Hematopoietic multipotent progenitor cell treated with erythropoietin and hydrocortisone succinate and interleukin-3 and kit ligand, for 4 days (in vitro differentiated cells): Measurements from ENCODE around the gene PIK3CG.
A peak's percentile ranks its signal among the peaks of the same experiment; 100 is the strongest.
"Not testable (repeated sequence)": the region's sequence is repeated elsewhere in the genome, so short reads cannot be mapped to it uniquely, and the experiment has no call there.

ENCODE experiments used
- DNase-seq: peaks from one replicate; pipeline ENCODE4 v3.0.0-alpha.2; 2015

Gene PIK3CG

GRCh38 chr7:106944035-106944665, 79.1 kb downstream of the PIK3CG start:
- no peak for DNase-seq

DNA sequence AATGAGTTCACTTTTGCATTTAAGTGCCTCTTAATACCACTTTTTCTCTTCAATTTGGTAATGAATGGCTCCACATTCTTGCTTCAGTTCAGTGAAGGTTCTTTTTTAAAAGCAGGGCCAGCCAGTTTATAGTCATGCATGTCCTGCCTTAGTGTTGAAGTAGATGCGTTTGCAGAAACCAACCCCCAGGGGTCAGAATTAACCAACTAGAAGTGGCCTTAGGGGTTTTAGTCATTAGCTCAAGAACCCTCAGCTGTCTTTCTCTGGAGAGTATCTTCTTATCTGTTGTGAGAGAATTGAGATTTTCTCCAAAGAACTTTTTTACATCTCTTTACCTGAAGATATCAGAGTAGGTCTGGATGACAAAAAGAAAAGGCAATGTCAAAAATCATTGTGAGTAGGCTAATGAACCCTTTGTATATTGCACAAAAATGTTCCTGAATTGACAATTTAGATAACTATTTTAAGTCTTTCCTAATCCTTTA, 82.2 kb downstream of the PIK3CG start:
- DNase-seq = peak; percentile 94

- DNase-seq = no peak
Measured at GRCh38 chr7:106952001-106952657, 87.0 kb downstream of the PIK3CG start.

GRCh38 chr7:106952658-106953231, 87.7 kb downstream of the PIK3CG start:
- peak; percentile 47 for DNase-seq

DNA sequence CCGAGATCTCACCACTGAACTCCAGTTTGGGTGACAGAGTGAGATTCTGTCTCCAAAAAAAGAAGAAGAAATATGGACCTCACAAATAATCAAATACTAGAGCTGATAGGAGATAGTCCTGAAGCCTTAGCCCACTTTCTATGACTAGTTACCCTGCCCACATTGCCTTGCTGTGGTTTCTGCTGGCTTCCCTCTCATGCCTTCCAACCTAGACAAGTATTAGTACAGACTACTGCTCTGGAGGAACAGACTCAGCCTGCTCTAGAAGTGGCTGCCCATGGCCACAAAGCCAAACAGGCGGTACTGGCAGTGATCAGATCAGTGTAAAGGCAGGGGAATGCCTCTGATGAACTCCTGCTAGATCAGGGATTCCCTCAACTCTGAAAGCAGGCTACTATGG, 89.8 kb downstream of the PIK3CG start:
- peak; percentile 53 for DNase-seq

- DNase-seq = not testable (repeated sequence)
Measured at GRCh38 chr7:106955857-106956256, 90.8 kb downstream of the PIK3CG start.
